ENCODE measurements around the gene CPHXL2. TPM values are rescaled to one million over a fixed set of nuclear protein-coding genes. Genes with fewer than 3 reads are reported as not detected.

Gene CPHXL2
- total and polyA plus RNA-seq, 2 donors (not counting 1 experiment from before 2014, with no cell fraction given) = not detected

DNA sequence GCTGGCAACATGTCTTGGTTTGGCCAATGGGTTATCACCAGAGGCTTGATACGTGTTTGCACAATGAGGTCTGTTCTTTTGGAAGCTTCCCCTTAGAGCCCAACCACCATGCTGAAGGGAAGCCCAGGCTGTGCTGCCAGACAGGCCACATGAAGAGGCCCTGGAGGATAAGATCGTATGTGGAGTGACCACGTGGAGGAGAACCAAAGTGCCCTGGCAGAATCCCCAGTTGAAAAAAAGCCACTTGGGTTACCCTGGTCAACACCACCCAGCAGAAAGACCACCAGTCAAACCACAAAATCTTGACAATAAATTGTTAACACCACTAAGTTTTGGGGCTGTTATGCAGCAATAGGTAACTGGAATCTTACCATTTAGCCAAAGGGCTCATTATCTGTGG is 46.8 kb downstream of the CPHXL2 start:
- Histone ChIP-seq H3K9ac (ENCODE audit: low read length) (no peak overlapping the region), H3K4me1 (ENCODE audit: control insufficient read depth in 2 of 2, insufficient read depth in 2 of 2, low read length in 2 of 2) (no peaks in the 10 kb centered on the region), H4K20me1 (ENCODE audit: control insufficient read depth, insufficient read depth, low read length, poor library complexity, severe bottlenecking) (no peaks in the 10 kb centered on the region), H3K36me3 (replicated peaks in 1 of 2; ENCODE audit: control extremely low read depth in 1 of 2, control insufficient read depth in 1 of 2, extremely low read depth in 1 of 2, insufficient read depth in 2 of 2, low read length in 1 of 2) (peaks cover 5 to 86% of the 10 kb centered on the region in 2 experiments), H3K79me2 (ENCODE audit: control insufficient read depth, insufficient read depth, low read length) (no peaks in the 10 kb centered on the region), H3K27ac (ENCODE audit: low read length in 2 of 2) (no peak overlapping the region), H3K4me3 (ENCODE audit: control extremely low read depth in 1 of 5, extremely low read depth in 1 of 5, insufficient read depth in 1 of 5, low read depth in 2 of 5, low read length in 4 of 5) (no peak overlapping the region), H3K4me2 (replicated peaks; ENCODE audit: low read depth, low read length, poor library complexity, severe bottlenecking) (no peak overlapping the region), H2AFZ (ENCODE audit: insufficient read depth, low read depth, low read length, poor library complexity, severe bottlenecking) (no peak overlapping the region), H3K9me3 (ENCODE audit: control extremely low read depth in 1 of 3, control insufficient read depth in 2 of 3, insufficient read depth in 1 of 3, low read length in 2 of 3) (no peaks in the 10 kb centered on the region), H3K27me3 (replicated peaks in 1 of 4; ENCODE audit: control extremely low read depth in 1 of 4, control insufficient read depth in 3 of 4, insufficient read depth in 4 of 4, low read length in 3 of 4) (no peaks in the 10 kb centered on the region)
- ChIA-PET POLR2A (no interaction called here), CTCF (no interaction called here)
- intact Hi-C loops (cut with micrococcal nuclease) = no loop called here
- TF ChIP-seq, protein P1, sequence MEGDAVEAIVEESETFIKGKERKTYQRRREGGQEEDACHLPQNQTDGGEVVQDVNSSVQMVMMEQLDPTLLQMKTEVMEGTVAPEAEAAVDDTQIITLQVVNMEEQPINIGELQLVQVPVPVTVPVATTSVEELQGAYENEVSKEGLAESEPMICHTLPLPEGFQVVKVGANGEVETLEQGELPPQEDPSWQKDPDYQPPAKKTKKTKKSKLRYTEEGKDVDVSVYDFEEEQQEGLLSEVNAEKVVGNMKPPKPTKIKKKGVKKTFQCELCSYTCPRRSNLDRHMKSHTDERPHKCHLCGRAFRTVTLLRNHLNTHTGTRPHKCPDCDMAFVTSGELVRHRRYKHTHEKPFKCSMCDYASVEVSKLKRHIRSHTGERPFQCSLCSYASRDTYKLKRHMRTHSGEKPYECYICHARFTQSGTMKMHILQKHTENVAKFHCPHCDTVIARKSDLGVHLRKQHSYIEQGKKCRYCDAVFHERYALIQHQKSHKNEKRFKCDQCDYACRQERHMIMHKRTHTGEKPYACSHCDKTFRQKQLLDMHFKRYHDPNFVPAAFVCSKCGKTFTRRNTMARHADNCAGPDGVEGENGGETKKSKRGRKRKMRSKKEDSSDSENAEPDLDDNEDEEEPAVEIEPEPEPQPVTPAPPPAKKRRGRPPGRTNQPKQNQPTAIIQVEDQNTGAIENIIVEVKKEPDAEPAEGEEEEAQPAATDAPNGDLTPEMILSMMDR (IDR thresholded peaks at IDR 0.05) = no peak
- TF ChIP-seq EZH2 (IDR thresholded peaks at IDR 0.05; ENCODE audit: borderline replicate concordance, insufficient read depth, low read depth, low read length, poor library complexity, severe bottlenecking) = no peak
- Mint-ChIP-seq H3K27ac (no peak overlapping the region), H3K4me1 (no peaks in the 10 kb centered on the region), H3K4me3 (no peak overlapping the region), H3K27me3 (no peaks in the 10 kb centered on the region), H3K9me3 (ENCODE audit: insufficient read depth) (no peaks in the 10 kb centered on the region)
- ATAC-seq (ENCODE audit: low read depth) (no peak), DNase-seq (no peak)
- WGBS (ENCODE audit: insufficient coverage) = 94% methylated on average over 3 of the region's 3 CpGs

DNA sequence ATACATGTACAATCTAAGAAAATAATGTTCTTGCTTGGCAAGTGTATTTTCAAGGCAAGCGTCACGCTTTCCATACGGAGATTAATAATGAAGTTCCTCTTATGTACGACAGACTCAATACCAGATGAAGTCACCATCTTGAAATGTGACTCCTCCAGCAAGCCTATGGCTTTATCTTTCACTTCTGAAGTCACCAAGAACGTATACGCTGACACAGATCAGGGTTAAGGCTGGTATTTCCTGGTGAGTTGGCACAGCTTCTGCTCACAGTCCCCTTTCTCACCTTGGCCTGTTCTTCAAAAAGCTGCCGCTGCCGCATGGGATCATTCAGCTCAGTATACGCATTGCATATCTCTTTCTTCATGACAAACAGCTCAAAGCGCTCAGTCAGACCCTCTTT is 47.7 kb downstream of the CPHXL2 start:
- no peaks in the 10 kb centered on the region for H4K20me1 ChIP-seq (ENCODE audit: control insufficient read depth, insufficient read depth, low read length, poor library complexity, severe bottlenecking)
- ChIA-PET CTCF (no interaction called here), POLR2A (no interaction called here)
- no peak overlapping the region for H3K4me3 ChIP-seq (ENCODE audit: control extremely low read depth in 1 of 5, extremely low read depth in 1 of 5, insufficient read depth in 1 of 5, low read depth in 2 of 5, low read length in 4 of 5)
- no peaks in the 10 kb centered on the region for H3K79me2 ChIP-seq (ENCODE audit: control insufficient read depth, insufficient read depth, low read length)
- DNase-seq = no peak
- Mint-ChIP-seq H3K4me1 (no peaks in the 10 kb centered on the region), H3K4me3 (no peak overlapping the region), H3K27ac (no peak overlapping the region), H3K27me3 (no peaks in the 10 kb centered on the region), H3K9me3 (ENCODE audit: insufficient read depth) (no peaks in the 10 kb centered on the region)
- ATAC-seq (ENCODE audit: low read depth) = no peak
- H3K27me3 ChIP-seq (replicated peaks in 1 of 4; ENCODE audit: control extremely low read depth in 1 of 4, control insufficient read depth in 3 of 4, insufficient read depth in 4 of 4, low read length in 3 of 4) = no peaks in the 10 kb centered on the region
- peaks cover 3 to 77% of the 10 kb centered on the region in 2 experiments for H3K36me3 ChIP-seq (replicated peaks in 1 of 2; ENCODE audit: control extremely low read depth in 1 of 2, control insufficient read depth in 1 of 2, extremely low read depth in 1 of 2, insufficient read depth in 2 of 2, low read length in 1 of 2)
- WGBS (ENCODE audit: insufficient coverage) = 100% methylated on average over 9 of the region's 10 CpGs
- H2AFZ ChIP-seq (ENCODE audit: insufficient read depth, low read depth, low read length, poor library complexity, severe bottlenecking) = no peak overlapping the region
- no peak overlapping the region for H3K27ac ChIP-seq (ENCODE audit: low read length in 2 of 2)
- no peak overlapping the region for H3K9ac ChIP-seq (ENCODE audit: low read length)
- TF ChIP-seq, protein P1 (IDR thresholded peaks at IDR 0.05) = no peak
- no peak for TF ChIP-seq EZH2 (IDR thresholded peaks at IDR 0.05; ENCODE audit: borderline replicate concordance, insufficient read depth, low read depth, low read length, poor library complexity, severe bottlenecking)
- H3K4me1 ChIP-seq (ENCODE audit: control insufficient read depth in 2 of 2, insufficient read depth in 2 of 2, low read length in 2 of 2) = no peaks in the 10 kb centered on the region
- intact Hi-C loops (cut with micrococcal nuclease) = no loop called here
- H3K4me2 ChIP-seq (replicated peaks; ENCODE audit: low read depth, low read length, poor library complexity, severe bottlenecking) = no peak overlapping the region
- H3K9me3 ChIP-seq (ENCODE audit: control extremely low read depth in 1 of 3, control insufficient read depth in 2 of 3, insufficient read depth in 1 of 3, low read length in 2 of 3) = no peaks in the 10 kb centered on the region

Measured in B cell (primary cell).